ENCODE data around the gene SLC9A3.
"Not testable (repeated sequence)": the region's sequence is repeated elsewhere in the genome, so short reads cannot be mapped to it uniquely, and the experiment has no call there.

SLC9A3 gene

GRCh38 chr5:510521-510920 is 13.7 kb downstream of the SLC9A3 start:
- ChIA-PET CTCF (interaction anchor here (0.9 kb wide), 2 partner anchors 64 to 142 kb away, joined by 3 read pairs; no protein-coding TSS in a partner anchor), POLR2A (no interaction called here)
- DNase-seq (ENCODE audit: extremely low spot score) = no peak
- TF ChIP-seq, protein P1, sequence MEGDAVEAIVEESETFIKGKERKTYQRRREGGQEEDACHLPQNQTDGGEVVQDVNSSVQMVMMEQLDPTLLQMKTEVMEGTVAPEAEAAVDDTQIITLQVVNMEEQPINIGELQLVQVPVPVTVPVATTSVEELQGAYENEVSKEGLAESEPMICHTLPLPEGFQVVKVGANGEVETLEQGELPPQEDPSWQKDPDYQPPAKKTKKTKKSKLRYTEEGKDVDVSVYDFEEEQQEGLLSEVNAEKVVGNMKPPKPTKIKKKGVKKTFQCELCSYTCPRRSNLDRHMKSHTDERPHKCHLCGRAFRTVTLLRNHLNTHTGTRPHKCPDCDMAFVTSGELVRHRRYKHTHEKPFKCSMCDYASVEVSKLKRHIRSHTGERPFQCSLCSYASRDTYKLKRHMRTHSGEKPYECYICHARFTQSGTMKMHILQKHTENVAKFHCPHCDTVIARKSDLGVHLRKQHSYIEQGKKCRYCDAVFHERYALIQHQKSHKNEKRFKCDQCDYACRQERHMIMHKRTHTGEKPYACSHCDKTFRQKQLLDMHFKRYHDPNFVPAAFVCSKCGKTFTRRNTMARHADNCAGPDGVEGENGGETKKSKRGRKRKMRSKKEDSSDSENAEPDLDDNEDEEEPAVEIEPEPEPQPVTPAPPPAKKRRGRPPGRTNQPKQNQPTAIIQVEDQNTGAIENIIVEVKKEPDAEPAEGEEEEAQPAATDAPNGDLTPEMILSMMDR (IDR thresholded peaks at IDR 0.05; ENCODE audit: control extremely low read depth, extremely low read depth, low read depth, missing control alignments) = no peak

DNA sequence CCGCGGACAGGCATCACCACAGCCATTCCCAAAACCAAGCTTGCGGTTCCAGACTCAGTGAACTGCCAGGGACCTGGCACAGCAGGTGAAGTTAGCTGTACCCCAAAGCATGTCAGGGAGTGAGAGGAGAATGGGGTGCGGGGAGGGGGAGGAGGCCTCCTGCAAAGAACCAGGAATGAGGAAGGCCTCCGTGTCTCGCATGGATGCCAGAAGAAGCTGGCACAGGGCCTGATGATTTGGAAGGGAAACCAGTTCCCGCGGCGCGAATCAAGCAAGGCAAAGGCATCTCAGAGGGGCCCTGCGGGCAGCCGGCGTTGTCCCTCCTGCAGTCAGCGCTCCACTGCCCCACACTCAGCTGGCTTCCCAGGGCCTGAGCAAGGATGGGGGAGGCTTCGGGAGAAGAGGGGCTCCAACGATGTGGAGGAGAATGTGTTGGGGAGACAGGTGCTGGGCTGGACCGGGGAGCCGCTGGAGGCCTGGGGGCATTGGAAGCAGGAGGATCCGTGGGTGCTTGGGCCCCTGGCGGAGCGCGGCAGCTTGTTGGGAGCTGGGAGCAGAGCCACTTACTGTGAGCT is 14.6 kb downstream of the SLC9A3 start:
- TF ChIP-seq, protein P1 (IDR thresholded peaks at IDR 0.05; ENCODE audit: control extremely low read depth, extremely low read depth, low read depth, missing control alignments) = no peak
- ChIA-PET POLR2A (interaction anchor here (0.7 kb wide), 1 partner anchor 276 kb away, joined by 4 read pairs; no protein-coding TSS in a partner anchor), CTCF (interaction anchor here (0.9 kb wide), 1 partner anchor 63 kb away, joined by 3 read pairs; no protein-coding TSS in a partner anchor)
- no peak for DNase-seq (ENCODE audit: extremely low spot score)

DNA sequence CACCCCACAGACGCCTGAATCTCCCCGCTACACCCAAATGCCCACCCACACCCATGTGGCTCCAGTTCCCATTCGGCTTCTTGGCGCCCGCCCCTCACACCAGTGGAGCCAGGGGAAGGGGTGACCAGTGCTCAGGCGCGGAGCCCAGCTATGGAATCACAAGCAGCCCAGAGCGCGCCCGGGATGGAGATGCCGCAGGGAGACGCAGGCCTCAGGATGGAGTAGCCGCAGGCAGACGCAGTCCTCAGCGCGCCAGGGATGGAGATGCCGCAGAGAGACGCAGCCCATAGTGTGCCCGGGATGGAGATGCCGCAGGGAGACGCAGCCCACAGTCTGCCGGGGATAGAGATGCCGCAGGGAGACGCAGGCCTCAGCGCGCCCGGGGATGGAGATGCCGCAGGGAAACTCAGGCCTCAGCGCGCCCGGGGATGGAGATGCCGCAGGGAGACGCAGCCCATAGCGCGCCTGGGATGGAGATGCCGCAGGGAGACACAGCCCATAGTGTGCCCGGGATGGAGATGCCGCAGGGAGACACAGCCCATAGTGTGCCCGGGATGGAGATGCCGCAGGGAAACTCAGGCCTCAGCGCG is 16.2 kb downstream of the SLC9A3 start:
- CTCF ChIA-PET; POLR2A ChIA-PET; DNase-seq (ENCODE audit: extremely low spot score): not testable (repeated sequence)

DNA sequence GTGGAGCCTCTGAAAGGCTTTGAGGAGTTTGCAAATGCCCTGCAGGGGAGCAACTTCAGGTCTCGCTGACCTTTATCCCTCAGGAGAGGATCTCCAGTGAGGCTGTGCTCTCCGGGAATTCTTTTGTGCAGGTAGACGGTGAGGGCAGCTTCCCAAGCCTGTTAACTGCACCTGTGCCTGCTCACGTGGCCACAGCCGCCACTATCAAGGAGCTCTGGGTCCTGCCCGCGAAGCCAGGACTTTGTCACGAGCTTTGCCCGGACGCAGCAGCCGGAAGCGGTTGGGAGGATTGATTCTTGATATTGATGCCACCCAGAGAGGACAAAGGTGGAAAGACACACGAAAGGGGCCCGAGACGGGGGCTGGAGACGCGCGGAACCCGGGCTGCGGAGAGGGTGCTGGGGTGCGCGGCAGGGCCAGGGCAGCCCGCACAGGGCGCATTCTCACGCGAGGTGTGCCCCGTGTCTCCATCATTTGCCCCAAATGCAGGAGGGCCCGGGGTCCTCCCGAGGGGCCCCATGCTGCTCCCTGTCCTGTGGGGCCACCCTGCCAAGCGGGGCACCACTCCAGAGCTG is 18.2 kb downstream of the SLC9A3 start:
- ChIA-PET POLR2A (no interaction called here), CTCF (no interaction called here)
- DNase-seq (ENCODE audit: extremely low spot score) = no peak
- TF ChIP-seq, protein P1 (IDR thresholded peaks at IDR 0.05; ENCODE audit: control extremely low read depth, extremely low read depth, low read depth, missing control alignments) = no peak

GRCh38 chr5:504326-505154 is 19.7 kb downstream of the SLC9A3 start:
- CTCF ChIA-PET = interaction anchor here (0.9 kb wide), 1 partner anchor 9 kb away, joined by 3 read pairs; no protein-coding TSS in a partner anchor
- POLR2A ChIA-PET = no interaction called here

GRCh38 chr5:502325-503079 is 21.7 kb downstream of the SLC9A3 start:
- CTCF ChIA-PET = interaction anchor here (0.6 to 1.1 kb wide), 2 partner anchors 8 to 10 kb away, joined by 3 read pairs; no protein-coding TSS in a partner anchor
- TF ChIP-seq, protein P1 (IDR thresholded peaks at IDR 0.05; ENCODE audit: control extremely low read depth, extremely low read depth, low read depth, missing control alignments) = no peak
- DNase-seq (ENCODE audit: extremely low spot score) = no peak
- POLR2A ChIA-PET = no interaction called here

More at GRCh38 chr5:504326-505154, 19.7 kb downstream of the SLC9A3 start:
- no peak for DNase-seq (ENCODE audit: extremely low spot score)
- TF ChIP-seq, protein P1 (IDR thresholded peaks at IDR 0.05; ENCODE audit: control extremely low read depth, extremely low read depth, low read depth, missing control alignments) = no peak
